ENCODE data around the gene GSTA2. TPM values are rescaled to one million over a fixed set of nuclear protein-coding genes. Genes with fewer than 3 reads are reported as not detected.

Gene GSTA2
- total RNA-seq, 1 donor from 2014 or later, result under 0.01 TPM

DNA sequence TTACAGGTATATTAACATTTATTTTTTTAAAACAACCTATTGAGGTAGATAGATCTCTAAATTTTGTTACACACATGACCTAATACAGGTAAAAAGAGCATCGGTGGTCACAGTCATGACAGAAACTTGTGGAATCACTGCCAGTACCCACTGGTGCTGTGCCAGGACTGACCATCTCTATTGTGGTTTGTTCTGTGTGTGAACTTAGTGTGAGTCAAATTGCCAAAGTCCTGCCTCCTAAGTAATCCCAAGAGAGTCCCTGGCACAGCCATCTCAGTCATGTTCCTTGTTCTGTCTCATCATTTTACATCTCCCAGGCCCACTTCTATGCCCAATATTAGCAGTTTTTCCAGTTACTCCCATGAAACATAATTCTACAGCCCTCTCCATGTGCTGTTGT is 21.4 kb downstream of the GSTA2 start:
- Histone ChIP-seq H3K27me3 (ENCODE audit: control insufficient read depth in 3 of 3, insufficient read depth in 3 of 3, low read length in 3 of 3) (no peaks in the 10 kb centered on the region), H3K36me3 (ENCODE audit: control insufficient read depth in 3 of 3, insufficient read depth in 3 of 3, low read length in 3 of 3) (no peaks in the 10 kb centered on the region), H3K27ac (ENCODE audit: low read depth, low read length) (no peak overlapping the region), H3K4me3 (ENCODE audit: low read length in 3 of 3) (no peak overlapping the region), H3K4me1 (ENCODE audit: control insufficient read depth in 3 of 3, insufficient read depth in 3 of 3, low read length in 3 of 3) (no peaks in the 10 kb centered on the region), H3K9ac (ENCODE audit: low read depth in 1 of 3, low read length in 3 of 3) (no peak overlapping the region), H3K9me3 (ENCODE audit: control insufficient read depth in 3 of 3, low read length in 3 of 3) (no peaks in the 10 kb centered on the region)

- Histone ChIP-seq H3K4me3 (ENCODE audit: low read length in 3 of 3) (no peak overlapping the region), H3K27ac (ENCODE audit: low read depth, low read length) (no peak overlapping the region), H3K27me3 (ENCODE audit: control insufficient read depth in 3 of 3, insufficient read depth in 3 of 3, low read length in 3 of 3) (no peaks in the 10 kb centered on the region), H3K36me3 (ENCODE audit: control insufficient read depth in 3 of 3, insufficient read depth in 3 of 3, low read length in 3 of 3) (no peaks in the 10 kb centered on the region), H3K9ac (ENCODE audit: low read depth in 1 of 3, low read length in 3 of 3) (no peak overlapping the region), H3K4me1 (ENCODE audit: control insufficient read depth in 3 of 3, insufficient read depth in 3 of 3, low read length in 3 of 3) (no peaks in the 10 kb centered on the region), H3K9me3 (ENCODE audit: control insufficient read depth in 3 of 3, low read length in 3 of 3) (no peaks in the 10 kb centered on the region)
Observed at GRCh38 chr6:52739627-52740026, 23.6 kb downstream of the GSTA2 start.

DNA sequence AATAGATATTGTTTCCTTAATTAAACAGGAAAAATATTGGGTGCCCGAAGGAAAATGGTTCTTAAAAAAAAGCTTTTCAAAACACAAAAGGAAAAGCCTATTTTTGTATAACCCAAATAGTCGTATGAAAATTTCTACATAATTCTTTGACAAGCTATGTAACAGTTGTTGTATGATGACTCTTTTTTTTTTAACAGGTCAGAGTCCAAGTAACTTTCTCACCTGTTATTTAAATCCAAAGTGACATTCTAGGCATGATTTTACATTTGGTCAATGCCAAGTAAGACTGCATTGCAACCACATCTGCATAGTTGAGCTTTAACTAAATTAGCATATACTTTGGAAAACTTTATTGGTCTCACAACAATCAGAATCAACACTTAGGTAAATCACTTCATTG is 24.1 kb downstream of the GSTA2 start:
- no peak overlapping the region for H3K4me3 ChIP-seq (ENCODE audit: low read length in 3 of 3)
- no peaks in the 10 kb centered on the region for H3K36me3 ChIP-seq (ENCODE audit: control insufficient read depth in 3 of 3, insufficient read depth in 3 of 3, low read length in 3 of 3)
- no peaks in the 10 kb centered on the region for H3K4me1 ChIP-seq (ENCODE audit: control insufficient read depth in 3 of 3, insufficient read depth in 3 of 3, low read length in 3 of 3)
- no peak overlapping the region for H3K9ac ChIP-seq (ENCODE audit: low read depth in 1 of 3, low read length in 3 of 3)
- no peaks in the 10 kb centered on the region for H3K9me3 ChIP-seq (ENCODE audit: control insufficient read depth in 3 of 3, low read length in 3 of 3)
- no peaks in the 10 kb centered on the region for H3K27me3 ChIP-seq (ENCODE audit: control insufficient read depth in 3 of 3, insufficient read depth in 3 of 3, low read length in 3 of 3)
- H3K27ac ChIP-seq (ENCODE audit: low read depth, low read length), result no peak overlapping the region

- Histone ChIP-seq H3K9ac (ENCODE audit: low read depth in 1 of 3, low read length in 3 of 3) (no peak overlapping the region), H3K27ac (ENCODE audit: low read depth, low read length) (no peak overlapping the region), H3K36me3 (ENCODE audit: control insufficient read depth in 3 of 3, insufficient read depth in 3 of 3, low read length in 3 of 3) (no peaks in the 10 kb centered on the region), H3K27me3 (ENCODE audit: control insufficient read depth in 3 of 3, insufficient read depth in 3 of 3, low read length in 3 of 3) (no peaks in the 10 kb centered on the region), H3K9me3 (ENCODE audit: control insufficient read depth in 3 of 3, low read length in 3 of 3) (no peaks in the 10 kb centered on the region), H3K4me3 (ENCODE audit: low read length in 3 of 3) (no peak overlapping the region), H3K4me1 (ENCODE audit: control insufficient read depth in 3 of 3, insufficient read depth in 3 of 3, low read length in 3 of 3) (no peaks in the 10 kb centered on the region)
Observed at GRCh38 chr6:52736145-52736544, 27.1 kb downstream of the GSTA2 start.

- H3K4me1 ChIP-seq (ENCODE audit: control insufficient read depth in 3 of 3, insufficient read depth in 3 of 3, low read length in 3 of 3), result no peaks in the 10 kb centered on the region
- H3K36me3 ChIP-seq (ENCODE audit: control insufficient read depth in 3 of 3, insufficient read depth in 3 of 3, low read length in 3 of 3), result no peaks in the 10 kb centered on the region
- H3K9ac ChIP-seq (ENCODE audit: low read depth in 1 of 3, low read length in 3 of 3), result no peak overlapping the region
- H3K9me3 ChIP-seq (ENCODE audit: control insufficient read depth in 3 of 3, low read length in 3 of 3), result no peaks in the 10 kb centered on the region
- H3K27ac ChIP-seq (ENCODE audit: low read depth, low read length), result no peak overlapping the region
- no peaks in the 10 kb centered on the region for H3K27me3 ChIP-seq (ENCODE audit: control insufficient read depth in 3 of 3, insufficient read depth in 3 of 3, low read length in 3 of 3)
- H3K4me3 ChIP-seq (ENCODE audit: low read length in 3 of 3), result no peak overlapping the region
Observed at GRCh38 chr6:52735071-52735470, 28.2 kb downstream of the GSTA2 start.

- H3K9ac ChIP-seq (ENCODE audit: low read depth in 1 of 3, low read length in 3 of 3), result no peak overlapping the region
- H3K4me3 ChIP-seq (ENCODE audit: low read length in 3 of 3), result no peak overlapping the region
- no peaks in the 10 kb centered on the region for H3K9me3 ChIP-seq (ENCODE audit: control insufficient read depth in 3 of 3, low read length in 3 of 3)
- H3K27ac ChIP-seq (ENCODE audit: low read depth, low read length), result no peak overlapping the region
- no peaks in the 10 kb centered on the region for H3K27me3 ChIP-seq (ENCODE audit: control insufficient read depth in 3 of 3, insufficient read depth in 3 of 3, low read length in 3 of 3)
- H3K4me1 ChIP-seq (ENCODE audit: control insufficient read depth in 3 of 3, insufficient read depth in 3 of 3, low read length in 3 of 3), result no peaks in the 10 kb centered on the region
- no peaks in the 10 kb centered on the region for H3K36me3 ChIP-seq (ENCODE audit: control insufficient read depth in 3 of 3, insufficient read depth in 3 of 3, low read length in 3 of 3)
Observed at GRCh38 chr6:52734072-52734471, 29.2 kb downstream of the GSTA2 start.

- H3K4me3 ChIP-seq (ENCODE audit: low read length in 3 of 3), result no peak overlapping the region
- no peaks in the 10 kb centered on the region for H3K4me1 ChIP-seq (ENCODE audit: control insufficient read depth in 3 of 3, insufficient read depth in 3 of 3, low read length in 3 of 3)
- H3K9me3 ChIP-seq (ENCODE audit: control insufficient read depth in 3 of 3, low read length in 3 of 3), result no peaks in the 10 kb centered on the region
- no peak overlapping the region for H3K9ac ChIP-seq (ENCODE audit: low read depth in 1 of 3, low read length in 3 of 3)
- no peaks in the 10 kb centered on the region for H3K27me3 ChIP-seq (ENCODE audit: control insufficient read depth in 3 of 3, insufficient read depth in 3 of 3, low read length in 3 of 3)
- H3K36me3 ChIP-seq (ENCODE audit: control insufficient read depth in 3 of 3, insufficient read depth in 3 of 3, low read length in 3 of 3), result no peaks in the 10 kb centered on the region
- no peak overlapping the region for H3K27ac ChIP-seq (ENCODE audit: low read depth, low read length)
Observed at GRCh38 chr6:52733172-52733571, 30.1 kb downstream of the GSTA2 start.

DNA sequence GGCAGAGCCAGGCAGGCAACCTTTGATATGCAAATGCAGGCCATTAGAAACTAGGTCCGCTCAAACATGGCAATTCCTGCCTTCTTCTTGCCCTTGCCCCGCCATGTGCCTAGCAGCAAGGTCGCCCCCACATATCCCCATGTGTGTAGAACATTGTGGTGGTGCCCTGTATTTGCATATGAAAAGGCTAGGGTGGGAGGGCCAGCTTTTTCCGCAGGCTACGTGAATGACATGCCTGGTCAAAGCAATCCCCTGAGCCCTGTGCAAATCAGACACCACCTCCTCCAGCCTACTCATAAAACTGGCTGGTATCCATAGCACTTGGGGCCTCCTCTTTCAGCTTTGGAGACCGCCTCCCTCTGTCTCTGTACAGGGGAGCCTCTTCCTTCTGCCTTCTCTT is 31.6 kb downstream of the GSTA2 start:
- no peak overlapping the region for H3K4me3 ChIP-seq (ENCODE audit: low read length in 3 of 3)
- H3K4me1 ChIP-seq (ENCODE audit: control insufficient read depth in 3 of 3, insufficient read depth in 3 of 3, low read length in 3 of 3), result no peaks in the 10 kb centered on the region
- no peak overlapping the region for H3K27ac ChIP-seq (ENCODE audit: low read depth, low read length)
- no peaks in the 10 kb centered on the region for H3K36me3 ChIP-seq (ENCODE audit: control insufficient read depth in 3 of 3, insufficient read depth in 3 of 3, low read length in 3 of 3)
- no peak overlapping the region for H3K9ac ChIP-seq (ENCODE audit: low read depth in 1 of 3, low read length in 3 of 3)
- H3K9me3 ChIP-seq (ENCODE audit: control insufficient read depth in 3 of 3, low read length in 3 of 3), result no peaks in the 10 kb centered on the region
- no peaks in the 10 kb centered on the region for H3K27me3 ChIP-seq (ENCODE audit: control insufficient read depth in 3 of 3, insufficient read depth in 3 of 3, low read length in 3 of 3)

- Histone ChIP-seq H3K36me3 (ENCODE audit: control insufficient read depth in 3 of 3, insufficient read depth in 3 of 3, low read length in 3 of 3) (no peaks in the 10 kb centered on the region), H3K27ac (ENCODE audit: low read depth, low read length) (no peak overlapping the region), H3K4me1 (ENCODE audit: control insufficient read depth in 3 of 3, insufficient read depth in 3 of 3, low read length in 3 of 3) (no peaks in the 10 kb centered on the region), H3K4me3 (ENCODE audit: low read length in 3 of 3) (no peak overlapping the region), H3K9ac (ENCODE audit: low read depth in 1 of 3, low read length in 3 of 3) (no peak overlapping the region), H3K27me3 (ENCODE audit: control insufficient read depth in 3 of 3, insufficient read depth in 3 of 3, low read length in 3 of 3) (no peaks in the 10 kb centered on the region), H3K9me3 (ENCODE audit: control insufficient read depth in 3 of 3, low read length in 3 of 3) (no peaks in the 10 kb centered on the region)
Observed at GRCh38 chr6:52729576-52729975, 33.7 kb downstream of the GSTA2 start.

- no peak overlapping the region for H3K9ac ChIP-seq (ENCODE audit: low read depth in 1 of 3, low read length in 3 of 3)
- H3K4me3 ChIP-seq (ENCODE audit: low read length in 3 of 3), result no peak overlapping the region
- no peaks in the 10 kb centered on the region for H3K9me3 ChIP-seq (ENCODE audit: control insufficient read depth in 3 of 3, low read length in 3 of 3)
- H3K4me1 ChIP-seq (ENCODE audit: control insufficient read depth in 3 of 3, insufficient read depth in 3 of 3, low read length in 3 of 3), result no peaks in the 10 kb centered on the region
- no peaks in the 10 kb centered on the region for H3K36me3 ChIP-seq (ENCODE audit: control insufficient read depth in 3 of 3, insufficient read depth in 3 of 3, low read length in 3 of 3)
- H3K27me3 ChIP-seq (ENCODE audit: control insufficient read depth in 3 of 3, insufficient read depth in 3 of 3, low read length in 3 of 3), result no peaks in the 10 kb centered on the region
- H3K27ac ChIP-seq (ENCODE audit: low read depth, low read length), result no peak overlapping the region
Observed at GRCh38 chr6:52728394-52728793, 34.9 kb downstream of the GSTA2 start.

DNA sequence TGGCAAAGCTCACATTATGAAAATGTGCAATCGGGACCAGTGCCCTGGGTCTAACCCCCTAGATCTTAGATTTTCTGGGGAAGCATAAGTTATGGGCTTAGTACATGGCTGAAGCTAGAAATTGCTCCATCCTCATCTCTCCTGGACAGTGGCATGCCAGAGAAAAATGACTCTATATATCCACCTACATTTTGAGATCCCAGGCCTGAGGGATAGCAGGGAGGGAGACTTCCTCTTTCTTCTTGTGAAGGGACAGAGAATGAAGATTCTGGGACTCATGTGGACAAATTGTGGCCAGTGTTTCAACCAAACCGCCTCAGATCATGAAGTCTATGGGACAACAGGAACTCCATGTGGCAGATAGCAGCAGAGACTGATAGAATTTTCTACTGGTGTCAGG is 35.4 kb downstream of the GSTA2 start:
- Histone ChIP-seq H3K27ac (ENCODE audit: low read depth, low read length) (no peak overlapping the region), H3K9ac (ENCODE audit: low read depth in 1 of 3, low read length in 3 of 3) (no peak overlapping the region), H3K27me3 (ENCODE audit: control insufficient read depth in 3 of 3, insufficient read depth in 3 of 3, low read length in 3 of 3) (no peaks in the 10 kb centered on the region), H3K4me3 (ENCODE audit: low read length in 3 of 3) (no peak overlapping the region), H3K4me1 (ENCODE audit: control insufficient read depth in 3 of 3, insufficient read depth in 3 of 3, low read length in 3 of 3) (no peaks in the 10 kb centered on the region), H3K36me3 (ENCODE audit: control insufficient read depth in 3 of 3, insufficient read depth in 3 of 3, low read length in 3 of 3) (no peaks in the 10 kb centered on the region), H3K9me3 (ENCODE audit: control insufficient read depth in 3 of 3, low read length in 3 of 3) (no peaks in the 10 kb centered on the region)
